Effector memory CD4-positive, alpha-beta T cell (primary cell): ENCODE measurements around the gene SUPV3L1.

Experiments used
- DNase-seq, 3 donors: peaks; one replicate each; pipeline ENCODE4 v3.0.0-alpha.2; 2020
- H3K27ac ChIP-seq: 2 replicates; pipeline ENCODE4 v1.7.0; 2013; ENCODE audit warnings: mild to moderate bottlenecking, low read length, moderate library complexity; ENCODE audit not compliant: insufficient read depth, poor library complexity, severe bottlenecking
- H3K27me3 ChIP-seq: replicated peaks from 2 replicates; pipeline ENCODE4 v1.7.0; 2013; ENCODE audit warnings: mild to moderate bottlenecking, low read length; ENCODE audit not compliant: insufficient read depth, control insufficient read depth, poor library complexity, severe bottlenecking
- H3K36me3 ChIP-seq: 2 replicates; pipeline ENCODE4 v1.7.0; 2013; ENCODE audit warnings: mild to moderate bottlenecking, low read length, moderate library complexity; ENCODE audit not compliant: control insufficient read depth, insufficient read depth
- H3K4me1 ChIP-seq: 2 replicates; pipeline ENCODE4 v1.7.0; 2013; ENCODE audit warnings: low read length, mild to moderate bottlenecking; ENCODE audit not compliant: control insufficient read depth, insufficient read depth, poor library complexity, severe bottlenecking
- H3K4me3 ChIP-seq: 2 replicates; pipeline ENCODE4 v1.7.0; 2013; ENCODE audit warnings: low read length, low read depth, mild to moderate bottlenecking; ENCODE audit not compliant: insufficient read depth, poor library complexity, severe bottlenecking
- H3K9me3 ChIP-seq: 2 replicates; pipeline ENCODE4 v1.7.0; 2013; ENCODE audit warnings: mild to moderate bottlenecking, low read length, moderate library complexity; ENCODE audit not compliant: control insufficient read depth

The SUPV3L1 gene

GRCh38 chr10:69226919-69227450, 47.0 kb downstream of the SUPV3L1 start:
- peaks cover 53% of the 10 kb centered on the region for H3K4me1 ChIP-seq
- no peak for DNase-seq
- no peaks in the 10 kb centered on the region for H3K9me3 ChIP-seq
- H3K27me3 ChIP-seq: no peaks in the 10 kb centered on the region
- no peaks in the 10 kb centered on the region for H3K36me3 ChIP-seq
- no peak overlapping the region for H3K4me3 ChIP-seq
- H3K27ac ChIP-seq: no peak overlapping the region

- no peak overlapping the region for H3K4me3 ChIP-seq
- H3K36me3 ChIP-seq: no peaks in the 10 kb centered on the region
- no peaks in the 10 kb centered on the region for H3K27me3 ChIP-seq
- H3K4me1 ChIP-seq: peaks cover 55% of the 10 kb centered on the region
- no peak for DNase-seq
- no peaks in the 10 kb centered on the region for H3K9me3 ChIP-seq
- no peak overlapping the region for H3K27ac ChIP-seq
These were observed 48.1 kb downstream of the SUPV3L1 start for GRCh38 chr10:69228151-69228550.

GRCh38 chr10:69229616-69229916, 49.5 kb downstream of the SUPV3L1 start:
- Histone ChIP-seq H3K4me3 (peak overlapping the region; percentile 27), H3K27ac (no peak overlapping the region), H3K36me3 (no peaks in the 10 kb centered on the region), H3K9me3 (no peaks in the 10 kb centered on the region), H3K4me1 (peaks cover 61% of the 10 kb centered on the region), H3K27me3 (no peaks in the 10 kb centered on the region)
- DNase-seq: no peak

GRCh38 chr10:69230128-69230527, 50.1 kb downstream of the SUPV3L1 start:
- no peaks in the 10 kb centered on the region for H3K36me3 ChIP-seq
- no peaks in the 10 kb centered on the region for H3K27me3 ChIP-seq
- H3K27ac ChIP-seq: no peak overlapping the region
- no peak for DNase-seq
- H3K4me3 ChIP-seq: no peak overlapping the region
- peaks cover 55% of the 10 kb centered on the region for H3K4me1 ChIP-seq
- no peaks in the 10 kb centered on the region for H3K9me3 ChIP-seq

- Histone ChIP-seq H3K4me3 (no peak overlapping the region), H3K4me1 (peaks cover 45% of the 10 kb centered on the region), H3K9me3 (no peaks in the 10 kb centered on the region), H3K27ac (no peak overlapping the region), H3K27me3 (no peaks in the 10 kb centered on the region), H3K36me3 (no peaks in the 10 kb centered on the region)
- DNase-seq: no peak
These were observed 52.2 kb downstream of the SUPV3L1 start for GRCh38 chr10:69232252-69232651.

- Histone ChIP-seq H3K9me3 (no peaks in the 10 kb centered on the region), H3K36me3 (no peaks in the 10 kb centered on the region), H3K4me3 (no peak overlapping the region), H3K4me1 (peaks cover 43% of the 10 kb centered on the region), H3K27me3 (no peaks in the 10 kb centered on the region), H3K27ac (peak overlapping the region; percentile 44)
- DNase-seq: peak; percentile 19 to 26 (median 21)
These were observed 52.9 kb downstream of the SUPV3L1 start for GRCh38 chr10:69232736-69233480.

GRCh38 chr10:69234447-69234846, 54.4 kb downstream of the SUPV3L1 start:
- no peaks in the 10 kb centered on the region for H3K36me3 ChIP-seq
- no peak for DNase-seq
- H3K4me1 ChIP-seq: peaks cover 28% of the 10 kb centered on the region
- no peaks in the 10 kb centered on the region for H3K9me3 ChIP-seq
- H3K27ac ChIP-seq: no peak overlapping the region
- no peak overlapping the region for H3K4me3 ChIP-seq
- H3K27me3 ChIP-seq: no peaks in the 10 kb centered on the region

- no peak overlapping the region for H3K4me3 ChIP-seq
- peaks cover 16% of the 10 kb centered on the region for H3K4me1 ChIP-seq
- H3K27me3 ChIP-seq: no peaks in the 10 kb centered on the region
- no peak overlapping the region for H3K27ac ChIP-seq
- H3K9me3 ChIP-seq: no peaks in the 10 kb centered on the region
- DNase-seq: peak; percentile 64 to 78 (median 65)
- peaks cover 5% of the 10 kb centered on the region for H3K36me3 ChIP-seq
These were observed 57.6 kb downstream of the SUPV3L1 start for GRCh38 chr10:69237528-69238159.

GRCh38 chr10:69239136-69239535, 59.1 kb downstream of the SUPV3L1 start:
- DNase-seq: no peak
- Histone ChIP-seq H3K4me3 (no peak overlapping the region), H3K36me3 (peaks cover 5% of the 10 kb centered on the region), H3K4me1 (peaks cover 6% of the 10 kb centered on the region), H3K9me3 (no peaks in the 10 kb centered on the region), H3K27ac (no peak overlapping the region), H3K27me3 (no peaks in the 10 kb centered on the region)

GRCh38 chr10:69239816-69240434, 59.9 kb downstream of the SUPV3L1 start:
- peaks cover 5% of the 10 kb centered on the region for H3K36me3 ChIP-seq
- H3K9me3 ChIP-seq: no peaks in the 10 kb centered on the region
- no peak overlapping the region for H3K27ac ChIP-seq
- no peak overlapping the region for H3K4me3 ChIP-seq
- DNase-seq: no peak
- H3K27me3 ChIP-seq: no peaks in the 10 kb centered on the region
- peaks cover 4% of the 10 kb centered on the region for H3K4me1 ChIP-seq
